Gastrocnemius medialis (tissue), 4 donors: ENCODE data around the gene TCP11. TPM values are rescaled to one million over a fixed set of nuclear protein-coding genes. Genes with fewer than 3 reads are reported as not detected.

ENCODE experiments used
- ATAC-seq, 2 donors: fragments of 150-250 bp; one replicate each; pipeline ENCODE4 v1.9.1; 2016
- DNase-seq, 2 donors: peaks; one replicate each; pipeline ENCODE4 v3.0.0-alpha.2; 2019
- H3K27ac ChIP-seq, 4 donors: fragments of 200-600 bp; sonication (generic); 1 replicate in 1 of 4; 2 replicates in 3 of 4; pipeline ENCODE4 v1.5.1; 2016 to 2018; ENCODE audit warnings: mild to moderate bottlenecking in 2 of 4, moderate library complexity in 1 of 4
- H3K27me3 ChIP-seq, 3 donors: fragments of 200-600 bp; sonication (generic) in 2 of 3; 1 replicate in 1 of 3; 2 replicates in 2 of 3; pipeline versions ENCODE4 v1.5.1 to v1.6.0; 2016 to 2019; ENCODE audit warnings: mild to moderate bottlenecking in 1 of 3, moderate library complexity in 1 of 3
- H3K36me3 ChIP-seq, 2 donors: fragments of 200-600 bp; sonication (generic) in 1 of 2; one replicate each; pipeline ENCODE4 v1.5.1; 2017 to 2018
- H3K4me1 ChIP-seq, 2 donors: fragments of 200-600 bp; sonication (generic) in 1 of 2; one replicate each; pipeline ENCODE4 v1.5.1; 2016 to 2017; ENCODE audit warnings: mild to moderate bottlenecking in 2 of 2
- H3K4me3 ChIP-seq, 4 donors: fragments of 200-600 bp; sonication (generic) in 3 of 4; 1 replicate in 1 of 4; 2 replicates in 3 of 4; pipeline ENCODE4 v1.5.1; 2016 to 2019; ENCODE audit warnings: mild to moderate bottlenecking in 2 of 4
- H3K9me3 ChIP-seq, 3 donors: fragments of 200-600 bp; sonication (generic) in 2 of 3; 1 replicate in 1 of 3; 2 replicates in 2 of 3; pipeline ENCODE4 v1.5.1; 2016 to 2019
- CTCF ChIP-seq, 5 experiments: fragments of 450-650 bp in 3 of 5; fragments of 200-600 bp in 2 of 5; sonication (generic) in 2 of 5; IDR thresholded peaks in 4 of 5; conservative IDR thresholded peaks in 1 of 5; 1 replicate in 4 of 5; 2 replicates in 1 of 5; pipeline ENCODE4 v1.5.1; 2016 to 2019; ENCODE audit warnings: antibody characterized with exemption in 5 of 5, mild to moderate bottlenecking in 3 of 5, moderate library complexity in 3 of 5
- POLR2A ChIP-seq, 2 donors: fragments of 450-650 bp; IDR thresholded peaks; one replicate each; pipeline ENCODE4 v1.6.1; 2017; ENCODE audit warnings: antibody characterized with exemption in 2 of 2, mild to moderate bottlenecking in 2 of 2, moderate library complexity in 2 of 2
- in situ Hi-C, 4 donors: fragments of 200-750 bp; cut with MboI; loops; one replicate each; pipeline versions ENCODE4 v1.15.0 to v1.8.0; 2017; ENCODE audit warnings: low sequenced_read_pairs in 4 of 4
- intact Hi-C: fragments of 100-400 bp; cut with DNase I; formaldehyde crosslinking; loops from one replicate; pipeline ENCODE4 v1.15.1; 2023; ENCODE audit warnings: low total_unique reads
- total RNA-seq, 4 donors: library from RNA; depleted of rRNA; stranded (reverse); fragments of >200 nt; gene quantifications; one replicate each; pipeline versions ENCODE4 v1.1.0 to v1.2.3, GENCODE V29; 2016

The TCP11 gene
- total RNA-seq, 4 donors from 2014 or later = 0.41 TPM; not detected in 3

GRCh38 chr6:35164277-35164676 is 23.1 kb upstream of the TCP11 start:
- intact Hi-C loops (no loop called here), in situ Hi-C loops (no loop called here)

GRCh38 chr6:35163836-35164235 is 22.7 kb upstream of the TCP11 start:
- no peak overlapping the region for H3K4me3 ChIP-seq
- peaks cover 0 to 6% of the 10 kb centered on the region in 2 donors for H3K4me1 ChIP-seq
- DNase-seq (no peak), ATAC-seq (no peak)
- H3K36me3 ChIP-seq = no peaks in the 10 kb centered on the region
- no peaks in the 10 kb centered on the region for H3K9me3 ChIP-seq
- intact Hi-C loops = no loop called here
- H3K27ac ChIP-seq = no peak overlapping the region
- TF ChIP-seq CTCF (IDR thresholded peaks at IDR 0.05 in 4 of 5, conservative IDR thresholded peaks at IDR 0.05 in 1 of 5) (no peak), POLR2A (IDR thresholded peaks at IDR 0.05) (no peak)
- H3K27me3 ChIP-seq = no peaks in the 10 kb centered on the region
- in situ Hi-C loops = no loop called here

More at GRCh38 chr6:35164277-35164676, 23.1 kb upstream of the TCP11 start:
- TF ChIP-seq POLR2A (IDR thresholded peaks at IDR 0.05) = no peak
- TF ChIP-seq CTCF (IDR thresholded peaks at IDR 0.05 in 4 of 5, conservative IDR thresholded peaks at IDR 0.05 in 1 of 5) = no peak
- DNase-seq = no peak
- no peaks in the 10 kb centered on the region for H3K27me3 ChIP-seq
- H3K36me3 ChIP-seq = no peaks in the 10 kb centered on the region
- no peak overlapping the region for H3K27ac ChIP-seq
- peaks cover 0 to 6% of the 10 kb centered on the region in 2 donors for H3K4me1 ChIP-seq
- H3K9me3 ChIP-seq = no peaks in the 10 kb centered on the region
- no peak for ATAC-seq
- no peak overlapping the region for H3K4me3 ChIP-seq

GRCh38 chr6:35161776-35162607 is 20.9 kb upstream of the TCP11 start:
- intact Hi-C loops (no loop called here), in situ Hi-C loops (no loop called here)
- H3K27me3 ChIP-seq = no peaks in the 10 kb centered on the region
- H3K9me3 ChIP-seq = no peaks in the 10 kb centered on the region
- H3K4me1 ChIP-seq = peaks cover 0 to 6% of the 10 kb centered on the region in 2 donors
- no peaks in the 10 kb centered on the region for H3K36me3 ChIP-seq
- no peak for ATAC-seq
- no peak for DNase-seq
- H3K4me3 ChIP-seq = no peak overlapping the region
- no peak overlapping the region for H3K27ac ChIP-seq
- TF ChIP-seq CTCF (IDR thresholded peaks at IDR 0.05 in 4 of 5, conservative IDR thresholded peaks at IDR 0.05 in 1 of 5) (no peak), POLR2A (IDR thresholded peaks at IDR 0.05) (no peak)

- H3K27ac ChIP-seq = no peak overlapping the region
- H3K36me3 ChIP-seq = no peaks in the 10 kb centered on the region
- in situ Hi-C loops = no loop called here
- H3K4me3 ChIP-seq = no peak overlapping the region
- no peaks in the 10 kb centered on the region for H3K27me3 ChIP-seq
- no peak for DNase-seq
- TF ChIP-seq CTCF (IDR thresholded peaks at IDR 0.05 in 4 of 5, conservative IDR thresholded peaks at IDR 0.05 in 1 of 5) (no peak), POLR2A (IDR thresholded peaks at IDR 0.05) (no peak)
- peaks cover 0 to 6% of the 10 kb centered on the region in 2 donors for H3K4me1 ChIP-seq
- ATAC-seq = no peak
- H3K9me3 ChIP-seq = no peaks in the 10 kb centered on the region
- intact Hi-C loops = no loop called here
These were observed 20.1 kb upstream of the TCP11 start for GRCh38 chr6:35161266-35161665.
